ENCODE results near the gene MYOZ3.

DNA sequence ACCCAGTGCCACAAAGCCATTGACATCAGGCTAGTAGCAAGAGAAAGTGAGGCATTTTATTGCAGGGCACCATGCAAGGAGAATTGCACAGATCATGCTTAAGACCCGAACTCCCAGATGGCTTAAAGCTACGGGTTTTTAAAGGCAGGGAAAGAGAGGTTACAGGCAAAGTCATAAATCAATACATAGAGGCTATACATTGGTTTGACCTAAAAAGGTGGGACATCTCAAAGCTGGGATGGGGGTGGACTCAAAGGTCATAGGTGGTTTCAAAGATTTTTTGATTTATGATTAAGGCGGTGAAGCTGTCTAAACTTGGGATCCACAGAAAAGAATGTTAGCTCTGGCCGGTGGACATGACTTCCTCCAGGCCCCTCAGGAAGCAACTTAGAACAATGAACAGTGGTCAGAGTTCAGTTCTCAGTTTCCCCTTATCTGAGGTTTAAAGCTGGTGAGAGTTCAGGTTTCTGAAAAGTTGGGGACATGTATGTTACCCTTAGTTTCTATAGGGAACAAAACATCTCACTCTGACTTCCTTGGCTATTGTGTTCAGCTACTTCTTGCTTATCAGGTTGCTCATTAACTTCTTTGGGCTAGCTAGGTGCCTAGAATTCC, 45.8 kb downstream of the MYOZ3 start:
- TF ChIP-seq ARNTL (CRISPR knock-in tag; IDR thresholded peaks at IDR 0.05; ENCODE audit: borderline replicate concordance, low read depth) = no peak
- TF ChIP-seq, protein P1, sequence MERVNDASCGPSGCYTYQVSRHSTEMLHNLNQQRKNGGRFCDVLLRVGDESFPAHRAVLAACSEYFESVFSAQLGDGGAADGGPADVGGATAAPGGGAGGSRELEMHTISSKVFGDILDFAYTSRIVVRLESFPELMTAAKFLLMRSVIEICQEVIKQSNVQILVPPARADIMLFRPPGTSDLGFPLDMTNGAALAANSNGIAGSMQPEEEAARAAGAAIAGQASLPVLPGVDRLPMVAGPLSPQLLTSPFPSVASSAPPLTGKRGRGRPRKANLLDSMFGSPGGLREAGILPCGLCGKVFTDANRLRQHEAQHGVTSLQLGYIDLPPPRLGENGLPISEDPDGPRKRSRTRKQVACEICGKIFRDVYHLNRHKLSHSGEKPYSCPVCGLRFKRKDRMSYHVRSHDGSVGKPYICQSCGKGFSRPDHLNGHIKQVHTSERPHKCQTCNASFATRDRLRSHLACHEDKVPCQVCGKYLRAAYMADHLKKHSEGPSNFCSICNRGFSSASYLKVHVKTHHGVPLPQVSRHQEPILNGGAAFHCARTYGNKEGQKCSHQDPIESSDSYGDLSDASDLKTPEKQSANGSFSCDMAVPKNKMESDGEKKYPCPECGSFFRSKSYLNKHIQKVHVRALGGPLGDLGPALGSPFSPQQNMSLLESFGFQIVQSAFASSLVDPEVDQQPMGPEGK (CRISPR knock-in tag; IDR thresholded peaks at IDR 0.05; ENCODE audit: borderline replicate concordance) = no peak
- no peak for TF ChIP-seq ZNF565 (CRISPR knock-in tag; conservative IDR thresholded peaks at IDR 0.05; ENCODE audit: low read depth)
- TF ChIP-seq OSR1 (CRISPR knock-in tag; IDR thresholded peaks at IDR 0.05) = no peak
- TF ChIP-seq BACH2 (CRISPR knock-in tag; IDR thresholded peaks at IDR 0.05; ENCODE audit: borderline replicate concordance) = no peak
- TF ChIP-seq TOX (CRISPR knock-in tag; IDR thresholded peaks at IDR 0.05; ENCODE audit: borderline replicate concordance) = no peak
- TF ChIP-seq ZNF70 (CRISPR knock-in tag; IDR thresholded peaks at IDR 0.05) = no peak
- no peak for TF ChIP-seq ZFP3 (CRISPR knock-in tag; IDR thresholded peaks at IDR 0.05)
- TF ChIP-seq, protein P2, sequence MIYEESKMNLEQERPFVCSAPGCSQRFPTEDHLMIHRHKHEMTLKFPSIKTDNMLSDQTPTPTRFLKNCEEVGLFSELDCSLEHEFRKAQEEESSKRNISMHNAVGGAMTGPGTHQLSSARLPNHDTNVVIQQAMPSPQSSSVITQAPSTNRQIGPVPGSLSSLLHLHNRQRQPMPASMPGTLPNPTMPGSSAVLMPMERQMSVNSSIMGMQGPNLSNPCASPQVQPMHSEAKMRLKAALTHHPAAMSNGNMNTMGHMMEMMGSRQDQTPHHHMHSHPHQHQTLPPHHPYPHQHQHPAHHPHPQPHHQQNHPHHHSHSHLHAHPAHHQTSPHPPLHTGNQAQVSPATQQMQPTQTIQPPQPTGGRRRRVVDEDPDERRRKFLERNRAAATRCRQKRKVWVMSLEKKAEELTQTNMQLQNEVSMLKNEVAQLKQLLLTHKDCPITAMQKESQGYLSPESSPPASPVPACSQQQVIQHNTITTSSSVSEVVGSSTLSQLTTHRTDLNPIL (CRISPR knock-in tag; IDR thresholded peaks at IDR 0.05; ENCODE audit: low read depth) = no peak

Data from SK-N-SH treated with all-trans-retinoic acid at 6 μM for 48 hours (cell line).